Measurements from ENCODE around the gene SRSF5. TPM values are rescaled to one million over a fixed set of nuclear protein-coding genes. Genes with fewer than 3 reads are reported as not detected.

SRSF5 gene
- total and polyA plus RNA-seq, 5 donors from 2014 or later, result 909 to 1,477 (median 1,209) TPM

GRCh38 chr14:69770559-69770958 lies 3.6 kb downstream of the SRSF5 start:
- H3K4me1 ChIP-seq (ENCODE audit: control insufficient read depth, insufficient read depth, low read length, poor library complexity, severe bottlenecking), result peaks cover 57% of the 10 kb centered on the region
- ATAC-seq (ENCODE audit: low read depth in 2 of 2) (no peak), DNase-seq (no peak)
- Mint-ChIP-seq H3K9me3 (peaks cover 0 to 6% (median 0%) of the 10 kb centered on the region in 7 donors), H3K4me1 (peaks cover 46 to 93% (median 69%) of the 10 kb centered on the region in 4 donors), H3K27ac (peak overlapping the region; percentile 39 to 100 (median 44)), H3K36me3 (peaks cover 68% of the 10 kb centered on the region), H3K27me3 (peaks cover 13% of the 10 kb centered on the region), H3K4me3 (peak overlapping the region; percentile 87 to 100 (median 100))
- peak overlapping the region; percentile 18 for H3K27ac ChIP-seq (ENCODE audit: insufficient read depth, low read length, poor library complexity, severe bottlenecking)
- H3K4me3 ChIP-seq (ENCODE audit: low read depth, low read length), result peak overlapping the region; percentile 97
- H3K36me3 ChIP-seq (ENCODE audit: control insufficient read depth, insufficient read depth, low read length), result peaks cover 71% of the 10 kb centered on the region
- no peaks in the 10 kb centered on the region for H3K9me3 ChIP-seq (ENCODE audit: control insufficient read depth in 2 of 2, low read length in 2 of 2)
- H3K27me3 ChIP-seq (ENCODE audit: control insufficient read depth, insufficient read depth, low read length), result no peaks in the 10 kb centered on the region

GRCh38 chr14:69771136-69771535 lies 4.2 kb downstream of the SRSF5 start:
- Histone ChIP-seq H3K4me3 (ENCODE audit: low read depth, low read length) (no peak overlapping the region), H3K27ac (ENCODE audit: insufficient read depth, low read length, poor library complexity, severe bottlenecking) (no peak overlapping the region), H3K9me3 (ENCODE audit: control insufficient read depth in 2 of 2, low read length in 2 of 2) (no peaks in the 10 kb centered on the region), H3K27me3 (ENCODE audit: control insufficient read depth, insufficient read depth, low read length) (no peaks in the 10 kb centered on the region), H3K36me3 (ENCODE audit: control insufficient read depth, insufficient read depth, low read length) (peaks cover 77% of the 10 kb centered on the region), H3K4me1 (ENCODE audit: control insufficient read depth, insufficient read depth, low read length, poor library complexity, severe bottlenecking) (peaks cover 63% of the 10 kb centered on the region)
- H3K27me3 Mint-ChIP-seq, result peaks cover 13% of the 10 kb centered on the region
- no peak for ATAC-seq (ENCODE audit: low read depth in 2 of 2)
- H3K4me1 Mint-ChIP-seq, result peaks cover 43 to 93% (median 70%) of the 10 kb centered on the region in 4 donors
- peaks cover 0 to 6% (median 0%) of the 10 kb centered on the region in 7 donors for H3K9me3 Mint-ChIP-seq
- DNase-seq, result no peak
- peak overlapping the region; percentile 31 to 100 (median 70) for H3K4me3 Mint-ChIP-seq
- peaks cover 74% of the 10 kb centered on the region for H3K36me3 Mint-ChIP-seq
- H3K27ac Mint-ChIP-seq, result peak overlapping the region in 1 of 3 donors; percentile 100

- DNase-seq (peak in 1 of 3 donors; percentile 23), ATAC-seq (ENCODE audit: low read depth in 2 of 2) (no peak)
- no peaks in the 10 kb centered on the region for H3K27me3 ChIP-seq (ENCODE audit: control insufficient read depth, insufficient read depth, low read length)
- H3K4me3 ChIP-seq (ENCODE audit: low read depth, low read length), result no peak overlapping the region
- peaks cover 43 to 93% (median 75%) of the 10 kb centered on the region in 4 donors for H3K4me1 Mint-ChIP-seq
- H3K9me3 ChIP-seq (ENCODE audit: control insufficient read depth in 2 of 2, low read length in 2 of 2), result no peaks in the 10 kb centered on the region
- H3K36me3 ChIP-seq (ENCODE audit: control insufficient read depth, insufficient read depth, low read length), result peaks cover 89% of the 10 kb centered on the region
- H3K36me3 Mint-ChIP-seq, result peaks cover 79% of the 10 kb centered on the region
- H3K9me3 Mint-ChIP-seq, result peaks cover 0 to 2% (median 0%) of the 10 kb centered on the region in 7 donors
- H3K27ac ChIP-seq (ENCODE audit: insufficient read depth, low read length, poor library complexity, severe bottlenecking), result no peak overlapping the region
- H3K27ac Mint-ChIP-seq, result peak overlapping the region in 1 of 3 donors; percentile 48
- peak overlapping the region; percentile 52 to 67 (median 56) for H3K4me3 Mint-ChIP-seq
- H3K4me1 ChIP-seq (ENCODE audit: control insufficient read depth, insufficient read depth, low read length, poor library complexity, severe bottlenecking), result peaks cover 69% of the 10 kb centered on the region
- H3K27me3 Mint-ChIP-seq, result peaks cover 3% of the 10 kb centered on the region
Observed at GRCh38 chr14:69772082-69773017, 5.4 kb downstream of the SRSF5 start.

GRCh38 chr14:69773571-69774276 lies 6.8 kb downstream of the SRSF5 start:
- Histone ChIP-seq H3K36me3 (ENCODE audit: control insufficient read depth, insufficient read depth, low read length) (peaks cover 96% of the 10 kb centered on the region), H3K4me1 (ENCODE audit: control insufficient read depth, insufficient read depth, low read length, poor library complexity, severe bottlenecking) (peaks cover 69% of the 10 kb centered on the region), H3K9me3 (ENCODE audit: control insufficient read depth in 2 of 2, low read length in 2 of 2) (no peaks in the 10 kb centered on the region), H3K4me3 (ENCODE audit: low read depth, low read length) (no peak overlapping the region), H3K27me3 (ENCODE audit: control insufficient read depth, insufficient read depth, low read length) (no peaks in the 10 kb centered on the region), H3K27ac (ENCODE audit: insufficient read depth, low read length, poor library complexity, severe bottlenecking) (no peak overlapping the region)
- Mint-ChIP-seq H3K27ac (peak overlapping the region in 1 of 3 donors; percentile 12), H3K36me3 (peaks cover 75% of the 10 kb centered on the region), H3K27me3 (peaks cover 3% of the 10 kb centered on the region), H3K4me1 (peaks cover 47 to 93% (median 74%) of the 10 kb centered on the region in 4 donors), H3K4me3 (peak overlapping the region in 2 of 4 donors; percentile 67 to 74), H3K9me3 (no peaks in the 10 kb centered on the region)
- DNase-seq, result peak in 1 of 3 donors; percentile 30
- ATAC-seq (ENCODE audit: low read depth in 2 of 2), result no peak

GRCh38 chr14:69775012-69775411 lies 8.1 kb downstream of the SRSF5 start:
- H3K36me3 Mint-ChIP-seq, result peaks cover 68% of the 10 kb centered on the region
- peaks cover 94% of the 10 kb centered on the region for H3K36me3 ChIP-seq (ENCODE audit: control insufficient read depth, insufficient read depth, low read length)
- no peak for ATAC-seq (ENCODE audit: low read depth in 2 of 2)

GRCh38 chr14:69776875-69777453 lies 10.0 kb downstream of the SRSF5 start:
- peaks cover 4% of the 10 kb centered on the region for H3K27me3 Mint-ChIP-seq
- no peaks in the 10 kb centered on the region for H3K9me3 Mint-ChIP-seq
- Histone ChIP-seq H3K36me3 (ENCODE audit: control insufficient read depth, insufficient read depth, low read length) (peaks cover 79% of the 10 kb centered on the region), H3K4me1 (ENCODE audit: control insufficient read depth, insufficient read depth, low read length, poor library complexity, severe bottlenecking) (peaks cover 41% of the 10 kb centered on the region), H3K4me3 (ENCODE audit: low read depth, low read length) (peak overlapping the region; percentile 8), H3K27me3 (ENCODE audit: control insufficient read depth, insufficient read depth, low read length) (no peaks in the 10 kb centered on the region), H3K9me3 (ENCODE audit: control insufficient read depth in 2 of 2, low read length in 2 of 2) (no peaks in the 10 kb centered on the region), H3K27ac (ENCODE audit: insufficient read depth, low read length, poor library complexity, severe bottlenecking) (no peak overlapping the region)
- ATAC-seq (ENCODE audit: low read depth in 2 of 2), result no peak
- H3K27ac Mint-ChIP-seq, result peak overlapping the region in 2 of 3 donors; percentile 5 to 87
- H3K36me3 Mint-ChIP-seq, result peaks cover 59% of the 10 kb centered on the region
- DNase-seq, result peak in 1 of 3 donors; percentile 18
- peaks cover 47 to 83% (median 60%) of the 10 kb centered on the region in 4 donors for H3K4me1 Mint-ChIP-seq
- H3K4me3 Mint-ChIP-seq, result peak overlapping the region in 3 of 4 donors; percentile 36 to 46 (median 43)

More at GRCh38 chr14:69775012-69775411, 8.1 kb downstream of the SRSF5 start:
- peak overlapping the region in 1 of 4 donors; percentile 67 for H3K4me3 Mint-ChIP-seq
- no peak overlapping the region for H3K27ac ChIP-seq (ENCODE audit: insufficient read depth, low read length, poor library complexity, severe bottlenecking)
- H3K27ac Mint-ChIP-seq, result peak overlapping the region; percentile 35 to 44 (median 38)
- no peaks in the 10 kb centered on the region for H3K27me3 ChIP-seq (ENCODE audit: control insufficient read depth, insufficient read depth, low read length)
- no peak for DNase-seq
- no peaks in the 10 kb centered on the region for H3K9me3 Mint-ChIP-seq
- peaks cover 4% of the 10 kb centered on the region for H3K27me3 Mint-ChIP-seq
- H3K4me3 ChIP-seq (ENCODE audit: low read depth, low read length), result peak overlapping the region; percentile 11
- peaks cover 56% of the 10 kb centered on the region for H3K4me1 ChIP-seq (ENCODE audit: control insufficient read depth, insufficient read depth, low read length, poor library complexity, severe bottlenecking)
- peaks cover 43 to 90% (median 68%) of the 10 kb centered on the region in 4 donors for H3K4me1 Mint-ChIP-seq
- no peaks in the 10 kb centered on the region for H3K9me3 ChIP-seq (ENCODE audit: control insufficient read depth in 2 of 2, low read length in 2 of 2)

GRCh38 chr14:69779088-69779487 lies 12.1 kb downstream of the SRSF5 start:
- H3K27me3 ChIP-seq (ENCODE audit: control insufficient read depth, insufficient read depth, low read length), result no peaks in the 10 kb centered on the region
- ATAC-seq (ENCODE audit: low read depth in 2 of 2), result no peak
- no peaks in the 10 kb centered on the region for H3K9me3 ChIP-seq (ENCODE audit: control insufficient read depth in 2 of 2, low read length in 2 of 2)
- DNase-seq, result no peak
- H3K27ac Mint-ChIP-seq, result peak overlapping the region in 1 of 3 donors; percentile 21
- H3K4me1 Mint-ChIP-seq, result peaks cover 39 to 63% (median 44%) of the 10 kb centered on the region in 4 donors
- no peaks in the 10 kb centered on the region for H3K9me3 Mint-ChIP-seq
- no peak overlapping the region for H3K4me3 ChIP-seq (ENCODE audit: low read depth, low read length)
- H3K27me3 Mint-ChIP-seq, result peaks cover 4% of the 10 kb centered on the region
- peaks cover 47% of the 10 kb centered on the region for H3K36me3 Mint-ChIP-seq
- peak overlapping the region in 2 of 4 donors; percentile 5 to 42 for H3K4me3 Mint-ChIP-seq
- no peak overlapping the region for H3K27ac ChIP-seq (ENCODE audit: insufficient read depth, low read length, poor library complexity, severe bottlenecking)
- peaks cover 29% of the 10 kb centered on the region for H3K4me1 ChIP-seq (ENCODE audit: control insufficient read depth, insufficient read depth, low read length, poor library complexity, severe bottlenecking)
- peaks cover 59% of the 10 kb centered on the region for H3K36me3 ChIP-seq (ENCODE audit: control insufficient read depth, insufficient read depth, low read length)

All from CD4-positive, CD25-positive, alpha-beta regulatory T cell (primary cell).